ENCODE results near the gene BACH2. TPM values are rescaled to one million over a fixed set of nuclear protein-coding genes. Genes with fewer than 3 reads are reported as not detected.

The BACH2 gene
- total RNA-seq, 1 donor, result 0.27 TPM

GRCh38 chr6:90184334-90185298 is 112.0 kb downstream of the BACH2 start:
- no peak for TF ChIP-seq CTCF (IDR thresholded peaks at IDR 0.05; ENCODE audit: insufficient read depth, low read length)
- no peak overlapping the region for H3K4me3 ChIP-seq (ENCODE audit: low read depth, low read length)
- DNase-seq (ENCODE audit: low read depth), result no peak

- no peak for TF ChIP-seq CTCF (IDR thresholded peaks at IDR 0.05; ENCODE audit: insufficient read depth, low read length)
Measured at GRCh38 chr6:90183587-90184333, 112.9 kb downstream of the BACH2 start.

GRCh38 chr6:90180526-90180925 is 116.1 kb downstream of the BACH2 start:
- no peak for TF ChIP-seq CTCF (IDR thresholded peaks at IDR 0.05; ENCODE audit: insufficient read depth, low read length)
- H3K4me3 ChIP-seq (ENCODE audit: low read depth, low read length), result no peak overlapping the region
- no peak for DNase-seq (ENCODE audit: low read depth)

More at GRCh38 chr6:90183587-90184333, 112.9 kb downstream of the BACH2 start:
- no peak overlapping the region for H3K4me3 ChIP-seq (ENCODE audit: low read depth, low read length)
- no peak for DNase-seq (ENCODE audit: low read depth)

- peak; percentile 22 for DNase-seq (ENCODE audit: low read depth)
- TF ChIP-seq CTCF (IDR thresholded peaks at IDR 0.05; ENCODE audit: insufficient read depth, low read length), result peak; percentile 37
- H3K4me3 ChIP-seq (ENCODE audit: low read depth, low read length), result no peak overlapping the region
Measured at GRCh38 chr6:90179190-90180169, 117.2 kb downstream of the BACH2 start.

- no peak overlapping the region for H3K4me3 ChIP-seq (ENCODE audit: low read depth, low read length)
- no peak for TF ChIP-seq CTCF (IDR thresholded peaks at IDR 0.05; ENCODE audit: insufficient read depth, low read length)
- DNase-seq (ENCODE audit: low read depth), result no peak
Measured at GRCh38 chr6:90178384-90178855, 118.2 kb downstream of the BACH2 start.
